Left forelimb (tissue), 1 donor: ENCODE data around the gene NIPAL3.
"Not testable (repeated sequence)": the region's sequence is repeated elsewhere in the genome, so short reads cannot be mapped to it uniquely, and the experiment has no call there.

Source experiments
- DNase-seq: peaks from one replicate; pipeline ENCODE4 v3.0.0-alpha.2; 2018; ENCODE audit warnings: low spot score

NIPAL3 gene

DNA sequence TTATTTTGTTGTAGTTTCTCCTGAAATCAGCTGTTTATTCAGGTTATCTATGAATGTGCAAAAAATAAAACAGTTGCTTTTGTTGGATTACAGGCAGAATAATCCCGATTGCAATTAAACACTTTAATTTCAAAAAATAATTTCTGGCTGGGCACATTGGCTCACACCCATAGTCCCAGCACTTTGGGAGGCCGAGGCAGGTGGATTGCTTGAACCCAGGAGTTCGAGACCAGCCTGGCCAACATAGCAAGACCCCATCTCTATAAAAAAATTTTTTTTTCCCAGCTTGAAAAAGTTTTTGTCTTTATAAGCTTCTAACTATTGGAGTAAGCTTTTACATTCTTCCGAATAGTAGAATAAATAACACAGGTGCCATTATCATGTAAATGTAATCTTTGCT, 102.3 kb downstream of the NIPAL3 start:
- DNase-seq, result no peak

DNA sequence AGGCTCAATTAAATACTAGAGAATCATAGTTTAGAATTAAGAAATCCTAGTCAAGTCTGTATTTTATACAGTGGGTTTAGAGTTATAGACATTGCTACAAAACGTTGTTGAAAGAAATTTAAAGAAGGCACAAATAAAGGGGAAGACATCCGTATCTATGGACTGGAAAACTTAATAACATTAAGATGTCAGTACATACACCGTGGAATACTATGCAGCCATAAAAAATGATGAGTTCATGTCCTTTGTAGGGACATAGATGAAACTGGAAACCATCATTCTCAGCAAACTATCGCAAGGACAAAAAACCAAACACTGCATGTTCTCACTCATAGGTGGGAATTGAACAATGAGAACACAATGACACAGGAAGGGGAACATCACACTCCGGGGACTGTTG, 104.7 kb downstream of the NIPAL3 start:
- not testable (repeated sequence) for DNase-seq
